Heart right ventricle (tissue), 16 donors: ENCODE measurements around the gene EYS. TPM values are rescaled to one million over a fixed set of nuclear protein-coding genes. Genes with fewer than 3 reads are reported as not detected.

ENCODE experiments used
- ATAC-seq, 8 donors: fragments of 200-7000 bp; cut with Tn5 transposase; one replicate each; pipeline ENCODE4 v1.9.1; 2020; ENCODE audit warnings: mild to moderate bottlenecking in 8 of 8, moderate library complexity in 8 of 8, moderate number of reproducible peaks in 1 of 8
- DNase-seq, 2 donors: peaks; one replicate each; pipeline ENCODE4 v3.0.0-alpha.2; 2020
- H3K27ac ChIP-seq, 10 donors: fragments of 200-600 bp; sonication (generic) in 2 of 10; one replicate each; pipeline versions ENCODE4 v1.5.0 to v1.8.0; 2020 to 2022; ENCODE audit warnings: mild to moderate bottlenecking in 3 of 10
- H3K27me3 ChIP-seq, 7 donors: fragments of 200-600 bp; one replicate each; pipeline ENCODE4 v1.8.0; 2021 to 2022; ENCODE audit warnings: mild to moderate bottlenecking in 2 of 7
- H3K36me3 ChIP-seq, 9 donors: fragments of 200-600 bp; sonication (generic) in 1 of 9; one replicate each; pipeline versions ENCODE4 v1.5.0 to v1.8.0; 2020 to 2022; ENCODE audit warnings: mild to moderate bottlenecking in 2 of 9
- H3K4me1 ChIP-seq, 9 donors: fragments of 200-600 bp; sonication (generic) in 1 of 9; one replicate each; pipeline versions ENCODE4 v1.5.0 to v1.8.0; 2020 to 2022; ENCODE audit warnings: mild to moderate bottlenecking in 4 of 9
- H3K4me3 ChIP-seq, 10 donors: fragments of 200-600 bp; sonication (generic) in 2 of 10; one replicate each; pipeline versions ENCODE4 v1.5.0 to v1.8.0; 2020 to 2022; ENCODE audit warnings: mild to moderate bottlenecking in 7 of 10, moderate library complexity in 2 of 10
- H3K9me3 ChIP-seq, 11 donors: fragments of 200-600 bp in 10 of 11; sonication (generic) in 2 of 11; one replicate each; pipeline versions ENCODE4 v1.5.0 to v1.8.0; 2013 to 2022; ENCODE audit warnings: mild to moderate bottlenecking in 2 of 11, control low read depth in 1 of 11, moderate library complexity in 1 of 11
- CTCF ChIP-seq, 9 donors: fragments of 200-600 bp; sonication (generic) in 2 of 9; IDR thresholded peaks; one replicate each; pipeline versions ENCODE4 v1.5.0 to v1.8.0; 2021 to 2022; ENCODE audit warnings: antibody characterized with exemption in 9 of 9, mild to moderate bottlenecking in 5 of 9, moderate library complexity in 1 of 9
- WGBS, 2 donors: extraction: QIAGEN DNeasy Blood & Tissue Kit; methylation state at CpG; one replicate each; pipeline ENCODE4 v1.1.7; 2013; ENCODE audit warnings: inconsistent platforms in 1 of 2; 5-methylcytosine and 5-hydroxymethylcytosine counted together
- intact Hi-C, 10 donors: fragments of 100-400 bp; cut with DNase I; formaldehyde crosslinking; loops; one replicate each; pipeline versions ENCODE4 v1.11.1 to v1.14.2; 2022
- polyA plus RNA-seq, 2 donors: library from polyadenylated mRNA; stranded (reverse); fragments of 200-250 nt; gene quantifications; one replicate each; pipeline ENCODE4 v1.2.3, GENCODE V29; 2013
- total RNA-seq, 10 donors: library from RNA; stranded (reverse); fragmentation: NEBNext Ultra II Directional in 3 of 10; extraction: Animal tissue kit (Norgen Biotek cat#: 25700) in 3 of 10; gene quantifications; one replicate each; pipeline versions ENCODE4 v1.2.1 to v1.2.4, GENCODE V29; 2021 to 2023
- donor health status: Arrhythmogenic right ventricular cardiomyopathy.
- donor health status: ischemic (EF 13 %, LVEDD 7.1; RV severe dilation, severe dysfunction).
- donor health status: healthy with polysubstance abuse.
- donor health status: DM: no; HTN: yes; CAD: no.
- donor health status: DM: no; HTN: no; CAD: no.
- donor health status: ischemic (EF 25% LVEDD 6.9; RV normal size, moderate dysfunction).
- donor health status: ischemic (EF 25% LVEDD 5.7; RV mildly dilated, moderate dysfunction).
- donor health status: healthy.
- donor health status: DM: yes; HTN: yes; CAD: no.
- donor health status: Ischemic cardiomyopathy.
- donor health status: ischemic (EF 35%, LVEDD 5.7; RV mildly dilated, moderate dysfunction).
- donor health status: nonischemic (EF 11% LVEDD 7.7; RV severe dilation, severe dysfunction).
- donor health status: DM: yes; HTN: yes; CAD: no.
- donor health status: PGD.
- donor health status: ischemic (EF 29% LVEDD 5.4; RV normal size, mild dysfunction).
- donor health status: nonischemic (EF 23%, LVEDD 6.1; RV moderate dilation, normal function).

Gene EYS
- total and polyA plus RNA-seq, 12 donors, result 0.02 to 0.40 (median 0.18) TPM; not detected in 8

GRCh38 chr6:63783096-63783495 is 1923.9 kb downstream of the EYS start:
- Histone ChIP-seq H3K27me3 (peaks cover 0 to 5% (median 0%) of the 10 kb centered on the region in 7 donors), H3K4me1 (no peaks in the 10 kb centered on the region), H3K36me3 (no peaks in the 10 kb centered on the region), H3K9me3 (peaks cover 0 to 12% (median 0%) of the 10 kb centered on the region in 11 donors), H3K4me3 (no peak overlapping the region), H3K27ac (no peak overlapping the region)
- WGBS, 2 donors, result 81 to 82% methylated on average over 1 of the region's 1 CpG
- TF ChIP-seq CTCF (IDR thresholded peaks at IDR 0.05), result no peak
- ATAC-seq, result no peak
- intact Hi-C loops, result no loop called here
- no peak for DNase-seq

GRCh38 chr6:63774961-63775360 is 1932.1 kb downstream of the EYS start:
- H3K4me3 ChIP-seq, result no peak overlapping the region
- no peak for TF ChIP-seq CTCF (IDR thresholded peaks at IDR 0.05)
- intact Hi-C loops, result no loop called here
- no peak for DNase-seq
- WGBS, 2 donors, result 39 to 53% methylated on average over 1 of the region's 1 CpG
- ATAC-seq, result no peak
- peaks cover 0 to under 1% (median 0%) of the 10 kb centered on the region in 11 donors for H3K9me3 ChIP-seq
- no peaks in the 10 kb centered on the region for H3K36me3 ChIP-seq
- H3K27ac ChIP-seq, result no peak overlapping the region
- peaks cover 0 to 6% (median 0%) of the 10 kb centered on the region in 7 donors for H3K27me3 ChIP-seq
- no peaks in the 10 kb centered on the region for H3K4me1 ChIP-seq

- ATAC-seq (no peak), DNase-seq (no peak)
- no peak for TF ChIP-seq CTCF (IDR thresholded peaks at IDR 0.05)
- H3K36me3 ChIP-seq, result no peaks in the 10 kb centered on the region
- intact Hi-C loops, result no loop called here
- H3K27ac ChIP-seq, result no peak overlapping the region
- peaks cover 0 to 6% (median 0%) of the 10 kb centered on the region in 7 donors for H3K27me3 ChIP-seq
- H3K4me3 ChIP-seq, result no peak overlapping the region
- WGBS, 2 donors, result 89 to 90% methylated on average over 2 of the region's 2 CpGs
- H3K9me3 ChIP-seq, result peaks cover 0 to 6% (median 0%) of the 10 kb centered on the region in 11 donors
- no peaks in the 10 kb centered on the region for H3K4me1 ChIP-seq
Measured at GRCh38 chr6:63773200-63773599, 1933.8 kb downstream of the EYS start.

- Histone ChIP-seq H3K4me3 (no peak overlapping the region), H3K36me3 (no peaks in the 10 kb centered on the region), H3K27me3 (peaks cover 0 to 7% (median 0%) of the 10 kb centered on the region in 7 donors), H3K27ac (no peak overlapping the region), H3K4me1 (no peaks in the 10 kb centered on the region), H3K9me3 (peaks cover 0 to 19% (median 0%) of the 10 kb centered on the region in 11 donors)
- ATAC-seq (no peak), DNase-seq (no peak)
- intact Hi-C loops, result loop anchor here in 9 of 10 donors (2.0 to 10.0 kb wide), 5 partner anchors 167 to 421 kb away; no protein-coding TSS in a partner anchor
- TF ChIP-seq CTCF (IDR thresholded peaks at IDR 0.05), result no peak
- 73 to 79% methylated on average over 2 of the region's 2 CpGs for WGBS, 2 donors
Measured at GRCh38 chr6:63765828-63766227, 1941.2 kb downstream of the EYS start.
